Measurements from ENCODE around the gene MED13L. TPM values are rescaled to one million over a fixed set of nuclear protein-coding genes. Genes with fewer than 3 reads are reported as not detected.

MED13L gene
- total RNA-seq, 1 donor from 2014 or later: 89.0 TPM

GRCh38 chr12:116143909-116144308 is 133.6 kb downstream of the MED13L start:
- no peak overlapping the region for H3K27ac Mint-ChIP-seq (ENCODE audit: unreplicated experiment)
- H3K27me3 Mint-ChIP-seq (ENCODE audit: low read depth): no peaks in the 10 kb centered on the region
- no peak overlapping the region for H3K4me3 Mint-ChIP-seq
- no peak for DNase-seq (ENCODE audit: low read depth, low spot score)
- H3K4me1 Mint-ChIP-seq: peaks cover 23% of the 10 kb centered on the region
- no peaks in the 10 kb centered on the region for H3K9me3 Mint-ChIP-seq
- TF ChIP-seq CTCF (conservative IDR thresholded peaks at IDR 0.05): no peak
- no peaks in the 10 kb centered on the region for H3K36me3 Mint-ChIP-seq (ENCODE audit: low read depth)

GRCh38 chr12:116142936-116143898 is 134.3 kb downstream of the MED13L start:
- H3K4me1 Mint-ChIP-seq: peaks cover 30% of the 10 kb centered on the region
- H3K9me3 Mint-ChIP-seq: no peaks in the 10 kb centered on the region
- no peaks in the 10 kb centered on the region for H3K27me3 Mint-ChIP-seq (ENCODE audit: low read depth)
- H3K27ac Mint-ChIP-seq (ENCODE audit: unreplicated experiment): no peak overlapping the region
- no peak for DNase-seq (ENCODE audit: low read depth, low spot score)
- no peaks in the 10 kb centered on the region for H3K36me3 Mint-ChIP-seq (ENCODE audit: low read depth)
- H3K4me3 Mint-ChIP-seq: no peak overlapping the region
- TF ChIP-seq CTCF (conservative IDR thresholded peaks at IDR 0.05): no peak

DNA sequence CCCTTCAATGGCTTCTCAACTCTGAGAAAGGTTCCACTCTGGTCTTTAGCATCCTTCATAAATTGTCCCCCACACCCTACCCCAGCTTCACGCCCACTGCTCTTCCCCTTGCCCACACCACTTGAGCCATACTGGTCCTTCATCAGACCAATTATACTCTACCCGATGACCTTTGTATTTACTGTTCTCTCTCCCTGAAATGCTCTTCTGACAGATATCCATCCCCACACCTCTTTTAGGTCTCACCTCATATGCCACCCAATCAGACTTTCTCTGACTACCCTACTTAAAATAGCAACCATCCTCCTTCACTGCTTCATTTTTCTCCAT is 135.7 kb downstream of the MED13L start:
- H3K4me1 Mint-ChIP-seq: peaks cover 31% of the 10 kb centered on the region
- TF ChIP-seq CTCF (conservative IDR thresholded peaks at IDR 0.05): no peak
- H3K9me3 Mint-ChIP-seq: no peaks in the 10 kb centered on the region
- H3K4me3 Mint-ChIP-seq: no peak overlapping the region
- no peaks in the 10 kb centered on the region for H3K27me3 Mint-ChIP-seq (ENCODE audit: low read depth)
- DNase-seq (ENCODE audit: low read depth, low spot score): no peak
- H3K27ac Mint-ChIP-seq (ENCODE audit: unreplicated experiment): no peak overlapping the region
- H3K36me3 Mint-ChIP-seq (ENCODE audit: low read depth): no peaks in the 10 kb centered on the region

DNA sequence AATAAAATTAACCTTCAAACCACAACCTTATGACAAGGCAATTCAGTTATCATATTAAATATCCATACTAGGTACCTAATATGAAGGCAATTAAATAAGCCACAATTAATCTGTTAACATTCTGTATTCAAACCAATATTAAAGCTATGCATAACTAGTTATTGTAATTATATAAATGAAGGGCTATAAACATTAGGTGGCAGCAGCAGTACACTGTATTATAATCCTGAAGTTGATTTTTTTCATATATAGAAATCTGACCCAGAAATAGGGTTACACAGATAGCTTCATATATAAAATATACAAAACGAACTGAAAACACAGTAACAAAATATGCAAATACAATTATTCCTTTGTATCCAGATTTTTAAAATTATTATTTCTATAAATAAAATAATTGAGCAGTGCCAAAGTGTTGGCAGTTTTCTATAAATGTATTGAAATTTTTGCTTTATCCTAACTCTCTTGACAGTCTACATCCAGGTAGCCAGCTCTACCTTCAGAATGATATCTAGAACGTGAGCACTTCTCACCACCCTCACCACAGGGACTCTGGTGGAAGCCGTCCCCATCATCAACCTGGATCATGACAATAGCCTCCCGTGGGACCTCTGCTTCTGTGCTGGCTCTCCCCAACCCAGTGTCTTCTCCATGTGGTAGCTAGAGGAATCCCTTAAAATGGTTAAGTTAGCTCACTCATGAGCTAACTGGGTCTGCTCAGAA is 136.2 kb downstream of the MED13L start:
- no peak for DNase-seq (ENCODE audit: low read depth, low spot score)
- Mint-ChIP-seq H3K4me3 (no peak overlapping the region), H3K27me3 (ENCODE audit: low read depth) (no peaks in the 10 kb centered on the region), H3K4me1 (peaks cover 32% of the 10 kb centered on the region), H3K36me3 (ENCODE audit: low read depth) (no peaks in the 10 kb centered on the region), H3K27ac (ENCODE audit: unreplicated experiment) (no peak overlapping the region), H3K9me3 (no peaks in the 10 kb centered on the region)
- TF ChIP-seq CTCF (conservative IDR thresholded peaks at IDR 0.05): no peak

- TF ChIP-seq CTCF (conservative IDR thresholded peaks at IDR 0.05): no peak
- Mint-ChIP-seq H3K27ac (ENCODE audit: unreplicated experiment) (no peak overlapping the region), H3K36me3 (ENCODE audit: low read depth) (no peaks in the 10 kb centered on the region), H3K9me3 (no peaks in the 10 kb centered on the region), H3K4me1 (peaks cover 35% of the 10 kb centered on the region), H3K27me3 (ENCODE audit: low read depth) (no peaks in the 10 kb centered on the region), H3K4me3 (no peak overlapping the region)
- DNase-seq (ENCODE audit: low read depth, low spot score): no peak
These were observed 137.0 kb downstream of the MED13L start for GRCh38 chr12:116140529-116140928.

Measured in neural crest cell (in vitro differentiated cells).